CD4-positive, alpha-beta memory T cell (primary cell): Measurements from ENCODE around the gene MZB1. TPM values are rescaled to one million over a fixed set of nuclear protein-coding genes. Genes with fewer than 3 reads are reported as not detected.
"Not testable (repeated sequence)": the region's sequence is repeated elsewhere in the genome, so short reads cannot be mapped to it uniquely, and the experiment has no call there.

Experiments
- CTCF ChIA-PET: fragments of 350-600 bp; sonication (Branson Sonifier 250); formaldehyde crosslinking; loops from one replicate; lab custom pipeline; 2021; ENCODE audit warnings: inconsistent platforms; ENCODE audit not compliant: partially characterized antibody; lab: Charles Lee
- POLR2A ChIA-PET: fragments of 350-600 bp; sonication (Branson Sonifier 250); formaldehyde crosslinking; loops from one replicate; lab custom pipeline; 2021; ENCODE audit not compliant: partially characterized antibody; lab: Charles Lee
- DNase-seq, 5 donors: peaks; one replicate each; pipeline versions ENCODE4 v3.0.0 to v3.0.0-alpha.2; 2020 to 2022; ENCODE audit warnings: mixed read lengths in 1 of 5
- H3K27ac ChIP-seq: one replicate; pipeline ENCODE4 v1.7.0; 2013; ENCODE audit warnings: low read depth, low read length
- H3K27me3 ChIP-seq: 2 replicates; pipeline ENCODE4 v1.7.0; 2013; ENCODE audit warnings: mild to moderate bottlenecking, low read length, moderate library complexity; ENCODE audit not compliant: insufficient read depth
- H3K36me3 ChIP-seq: 2 replicates; pipeline ENCODE4 v1.7.0; 2013; ENCODE audit warnings: mild to moderate bottlenecking, low read length, moderate library complexity; ENCODE audit not compliant: insufficient read depth
- H3K4me1 ChIP-seq: 2 replicates; pipeline ENCODE4 v1.7.0; 2013; ENCODE audit warnings: mild to moderate bottlenecking, low read length, moderate library complexity; ENCODE audit not compliant: insufficient read depth
- H3K4me3 ChIP-seq, 2 donors: one replicate each; pipeline ENCODE4 v1.7.0; 2013; ENCODE audit warnings: low read length in 2 of 2, mild to moderate bottlenecking in 1 of 2
- H3K9me3 ChIP-seq, 2 donors: one replicate each; pipeline ENCODE4 v1.7.0; 2013; ENCODE audit warnings: low read length in 2 of 2, control low read depth in 1 of 2; ENCODE audit not compliant: control insufficient read depth in 1 of 2
- H3K27ac Mint-ChIP-seq, 7 donors: one replicate each; pipeline ENCODE4 v1.8.0; 2020 to 2021; ENCODE audit warnings: mixed read lengths in 7 of 7, mild to moderate bottlenecking in 6 of 7, inconsistent platforms in 3 of 7, moderate library complexity in 3 of 7
- H3K27me3 Mint-ChIP-seq, 2 donors: one replicate each; pipeline ENCODE4 v1.8.0; 2020 to 2021; ENCODE audit warnings: mixed read lengths in 2 of 2
- H3K36me3 Mint-ChIP-seq, 2 donors: one replicate each; pipeline ENCODE4 v1.8.0; 2020 to 2021; ENCODE audit warnings: mixed read lengths in 2 of 2, inconsistent platforms in 1 of 2, mild to moderate bottlenecking in 1 of 2
- H3K4me1 Mint-ChIP-seq, 4 donors: one replicate each; pipeline ENCODE4 v1.8.0; 2020 to 2021; ENCODE audit warnings: mixed read lengths in 4 of 4, mild to moderate bottlenecking in 1 of 4
- H3K4me3 Mint-ChIP-seq, 8 donors: one replicate each; pipeline ENCODE4 v1.8.0; 2020 to 2021; ENCODE audit warnings: mixed read lengths in 8 of 8, mild to moderate bottlenecking in 7 of 8, moderate library complexity in 6 of 8, inconsistent platforms in 3 of 8
- H3K9me3 Mint-ChIP-seq, 8 donors: one replicate each; pipeline ENCODE4 v1.8.0; 2020 to 2021; ENCODE audit warnings: mixed read lengths in 8 of 8, mild to moderate bottlenecking in 5 of 8, inconsistent platforms in 3 of 8, moderate library complexity in 1 of 8
- intact Hi-C: fragments of 100-400 bp; cut with micrococcal nuclease; formaldehyde crosslinking; loops from one replicate; pipeline ENCODE4 v1.15.1; 2023
- polyA plus RNA-seq, 2 donors: library from polyadenylated mRNA; unstranded; fragments of 300-500 nt; fragmentation: Illumina TruSeq; gene quantifications; one replicate each; pipeline ENCODE4 v1.2.3, GENCODE V29; 2021
- total RNA-seq, 2 experiments: library from RNA; stranded (reverse); gene quantifications; one replicate each; pipeline ENCODE4 v1.2.3, GENCODE V29; 2021

The MZB1 gene
- total and polyA plus RNA-seq, 4 experiments from 2014 or later: 0.84 to 8.2 (median 1.0) TPM

DNA sequence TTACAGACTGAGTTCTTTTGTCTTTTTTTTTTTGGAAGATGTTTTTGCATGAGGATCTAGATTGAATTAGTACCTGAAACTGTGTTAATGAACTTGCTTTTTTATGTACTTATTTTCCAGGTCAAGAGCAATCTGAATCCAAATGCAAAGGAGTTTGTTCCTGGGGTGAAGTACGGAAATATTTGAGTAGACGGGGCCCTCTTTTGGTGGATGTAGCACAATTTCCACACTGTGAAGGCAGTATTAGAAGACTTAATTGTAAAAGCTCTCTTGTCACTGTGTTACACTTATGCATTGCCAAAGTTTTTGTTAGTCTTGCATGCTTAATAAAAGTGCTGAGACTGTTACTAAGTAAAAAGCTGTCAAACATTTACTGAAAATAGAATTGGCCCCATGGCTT is 21.1 kb downstream of the MZB1 start:
- H3K36me3 ChIP-seq: peaks cover 41% of the 10 kb centered on the region
- Mint-ChIP-seq H3K4me1 (peaks cover 0 to 3% (median under 1%) of the 10 kb centered on the region in 4 donors), H3K4me3 (no peak overlapping the region), H3K27me3 (no peaks in the 10 kb centered on the region), H3K9me3 (no peaks in the 10 kb centered on the region), H3K27ac (peak overlapping the region in 1 of 7 donors; percentile 22), H3K36me3 (peaks cover 36 to 65% of the 10 kb centered on the region in 2 donors)
- ChIA-PET POLR2A (interaction anchor here (0.6 to 0.8 kb wide), 3 partner anchors 26 to 37 kb away, joined by 3 read pairs; no protein-coding TSS in a partner anchor), CTCF (interaction anchor here (0.6 to 2.4 kb wide), 5 partner anchors 11 to 544 kb away, joined by 3 to 6 read pairs (median 4); no protein-coding TSS in a partner anchor)
- H3K4me3 ChIP-seq: no peak overlapping the region
- DNase-seq: no peak
- H3K4me1 ChIP-seq: no peaks in the 10 kb centered on the region
- H3K27me3 ChIP-seq: no peaks in the 10 kb centered on the region
- intact Hi-C loops: no loop called here
- no peaks in the 10 kb centered on the region for H3K9me3 ChIP-seq
- no peak overlapping the region for H3K27ac ChIP-seq

- no peak for DNase-seq
- Histone ChIP-seq H3K27ac (no peak overlapping the region), H3K9me3 (no peaks in the 10 kb centered on the region), H3K4me1 (no peaks in the 10 kb centered on the region), H3K36me3 (peaks cover 30% of the 10 kb centered on the region), H3K4me3 (no peak overlapping the region), H3K27me3 (no peaks in the 10 kb centered on the region)
- H3K9me3 Mint-ChIP-seq: no peaks in the 10 kb centered on the region
- ChIA-PET CTCF (no interaction called here), POLR2A (no interaction called here)
- peaks cover 1 to 15% (median 6%) of the 10 kb centered on the region in 4 donors for H3K4me1 Mint-ChIP-seq
- peaks cover 32 to 48% of the 10 kb centered on the region in 2 donors for H3K36me3 Mint-ChIP-seq
- intact Hi-C loops: no loop called here
- H3K27ac Mint-ChIP-seq: no peak overlapping the region
- H3K4me3 Mint-ChIP-seq: no peak overlapping the region
- H3K27me3 Mint-ChIP-seq: no peaks in the 10 kb centered on the region
Measured at GRCh38 chr5:139364466-139364865, 25.2 kb downstream of the MZB1 start.

GRCh38 chr5:139363937-139364336 is 25.8 kb downstream of the MZB1 start:
- intact Hi-C loops: no loop called here
- no peaks in the 10 kb centered on the region for H3K9me3 ChIP-seq
- no peaks in the 10 kb centered on the region for H3K27me3 ChIP-seq
- peaks cover 27% of the 10 kb centered on the region for H3K36me3 ChIP-seq
- Mint-ChIP-seq H3K27ac (no peak overlapping the region), H3K36me3 (peaks cover 32 to 45% of the 10 kb centered on the region in 2 donors), H3K4me1 (peaks cover 1 to 17% (median 6%) of the 10 kb centered on the region in 4 donors), H3K9me3 (no peaks in the 10 kb centered on the region), H3K27me3 (no peaks in the 10 kb centered on the region), H3K4me3 (no peak overlapping the region)
- H3K4me1 ChIP-seq: no peaks in the 10 kb centered on the region
- H3K4me3 ChIP-seq: no peak overlapping the region
- ChIA-PET POLR2A (interaction anchor here (0.8 to 1.1 kb wide), 2 partner anchors 10 to 166 kb away, joined by 3 to 6 read pairs; partner anchors contain the start of gene SIL1), CTCF (no interaction called here)
- H3K27ac ChIP-seq: no peak overlapping the region
- DNase-seq: no peak

GRCh38 chr5:139361835-139362429 is 27.8 kb downstream of the MZB1 start:
- Mint-ChIP-seq H3K4me1 (peaks cover 9 to 34% (median 19%) of the 10 kb centered on the region in 4 donors), H3K9me3 (no peaks in the 10 kb centered on the region), H3K36me3 (peaks cover 37 to 40% of the 10 kb centered on the region in 2 donors), H3K4me3 (no peak overlapping the region), H3K27me3 (no peaks in the 10 kb centered on the region), H3K27ac (peak overlapping the region in 1 of 7 donors; percentile 73)
- intact Hi-C loops: no loop called here
- H3K4me3 ChIP-seq: no peak overlapping the region
- H3K27ac ChIP-seq: no peak overlapping the region
- H3K27me3 ChIP-seq: no peaks in the 10 kb centered on the region
- DNase-seq: no peak
- no peaks in the 10 kb centered on the region for H3K4me1 ChIP-seq
- no peaks in the 10 kb centered on the region for H3K9me3 ChIP-seq
- H3K36me3 ChIP-seq: peaks cover 23% of the 10 kb centered on the region
- POLR2A ChIA-PET: no interaction called here
- CTCF ChIA-PET: interaction anchor here (1.1 kb wide), 1 partner anchor 111 kb away, joined by 3 read pairs; no protein-coding TSS in a partner anchor

DNA sequence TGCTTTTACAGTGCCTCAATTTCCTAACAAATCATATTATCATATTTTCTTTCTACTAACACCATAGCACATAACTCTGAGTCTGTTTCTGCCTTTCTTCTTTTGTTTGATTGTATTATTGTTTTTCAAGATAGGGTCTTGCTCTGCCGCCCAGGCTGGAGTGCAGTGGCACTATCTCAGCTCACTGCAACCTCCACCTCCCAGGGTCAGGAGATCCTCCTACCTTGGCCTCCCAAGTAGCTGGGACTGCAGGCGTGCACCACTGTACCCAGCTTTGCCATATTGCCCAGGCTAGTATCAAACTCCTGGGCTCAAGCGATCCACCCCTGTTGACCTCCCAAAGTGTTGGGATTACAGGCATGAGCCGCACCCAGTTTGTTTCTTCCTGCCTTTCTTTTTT is 29.3 kb downstream of the MZB1 start:
- intact Hi-C loops: no loop called here
- no peak overlapping the region for H3K4me3 Mint-ChIP-seq
- peaks cover 9 to 38% (median 22%) of the 10 kb centered on the region in 4 donors for H3K4me1 Mint-ChIP-seq
- no peaks in the 10 kb centered on the region for H3K9me3 Mint-ChIP-seq
- CTCF ChIA-PET: interaction anchor here (1.3 kb wide), 1 partner anchor 110 kb away, joined by 4 read pairs; no protein-coding TSS in a partner anchor
- no peak overlapping the region for H3K27ac Mint-ChIP-seq
- Histone ChIP-seq H3K4me3 (no peak overlapping the region), H3K4me1 (peaks cover 7% of the 10 kb centered on the region), H3K36me3 (peaks cover 14% of the 10 kb centered on the region), H3K27me3 (no peaks in the 10 kb centered on the region), H3K9me3 (no peaks in the 10 kb centered on the region), H3K27ac (no peak overlapping the region)
- POLR2A ChIA-PET: no interaction called here
- no peak for DNase-seq
- no peaks in the 10 kb centered on the region for H3K27me3 Mint-ChIP-seq
- peaks cover 27 to 31% of the 10 kb centered on the region in 2 donors for H3K36me3 Mint-ChIP-seq

DNA sequence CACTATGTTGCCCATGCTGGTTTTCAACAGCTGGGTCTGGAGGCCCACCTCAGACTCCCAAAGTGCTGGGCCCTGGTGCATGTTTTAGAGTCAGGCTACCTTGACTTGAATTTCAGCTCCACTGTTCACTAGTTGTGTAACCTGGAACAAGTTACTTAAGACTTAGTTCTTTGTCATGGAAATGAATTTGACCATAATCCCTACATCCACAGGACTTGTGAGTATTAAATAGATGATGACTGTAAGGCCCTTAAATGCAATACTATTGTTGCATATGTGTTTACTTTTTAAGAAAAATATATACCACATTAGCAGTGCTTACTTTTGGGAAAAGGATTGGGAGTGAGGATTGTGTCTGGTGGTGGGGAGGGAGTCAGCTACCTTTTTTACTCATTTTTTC is 31.6 kb downstream of the MZB1 start:
- H3K4me1 Mint-ChIP-seq: peaks cover 16 to 47% (median 30%) of the 10 kb centered on the region in 4 donors

GRCh38 chr5:139355900-139356299 is 33.8 kb downstream of the MZB1 start:
- POLR2A ChIA-PET: interaction anchor here (0.6 to 1.3 kb wide), 2 partner anchors 36 to 80 kb away, joined by 3 to 4 read pairs; no protein-coding TSS in a partner anchor

More for the DNA sequence above, 31.6 kb downstream of the MZB1 start:
- Histone ChIP-seq H3K9me3 (no peaks in the 10 kb centered on the region), H3K4me3 (no peak overlapping the region), H3K36me3 (no peaks in the 10 kb centered on the region), H3K27me3 (no peaks in the 10 kb centered on the region), H3K4me1 (peaks cover 9% of the 10 kb centered on the region), H3K27ac (no peak overlapping the region)
- no peak overlapping the region for H3K4me3 Mint-ChIP-seq
- CTCF ChIA-PET: interaction anchor here (1.0 to 2.7 kb wide), 4 partner anchors 9 to 107 kb away, joined by 3 to 6 read pairs (median 4); partner anchors contain the start of gene PAIP2
- peak overlapping the region in 1 of 7 donors; percentile 2 for H3K27ac Mint-ChIP-seq
- no peaks in the 10 kb centered on the region for H3K27me3 Mint-ChIP-seq
- POLR2A ChIA-PET: interaction anchor here (1.6 kb wide), 1 partner anchor 16 kb away, joined by 5 read pairs; the partner anchor contains the start of gene PAIP2
- intact Hi-C loops: no loop called here
- peaks cover 18 to 23% of the 10 kb centered on the region in 2 donors for H3K36me3 Mint-ChIP-seq
- peaks cover 0 to 4% (median 0%) of the 10 kb centered on the region in 8 donors for H3K9me3 Mint-ChIP-seq
- DNase-seq: no peak

More at GRCh38 chr5:139355900-139356299, 33.8 kb downstream of the MZB1 start:
- CTCF ChIA-PET: interaction anchor here (0.6 to 2.7 kb wide), 2 partner anchors 11 to 52 kb away, joined by 3 to 6 read pairs; no protein-coding TSS in a partner anchor
- intact Hi-C loops, H3K4me3 ChIP-seq, H3K27me3 Mint-ChIP-seq, H3K36me3 ChIP-seq, H3K27me3 ChIP-seq, H3K27ac ChIP-seq, H3K27ac Mint-ChIP-seq, H3K9me3 ChIP-seq, DNase-seq, H3K4me3 Mint-ChIP-seq, H3K9me3 Mint-ChIP-seq: not testable (repeated sequence)
- Mint-ChIP-seq H3K4me1 (peaks cover 20 to 53% (median 38%) of the 10 kb centered on the region in 4 donors), H3K36me3 (peaks cover 18 to 29% of the 10 kb centered on the region in 2 donors)
- peaks cover 11% of the 10 kb centered on the region for H3K4me1 ChIP-seq
